Activated CD4-positive, alpha-beta T cell treated with anti-CD3 and anti-CD28 coated beads, Interleukin-2, amount 10 ng/mL, durations not matched to agents 24 days and 14 days (primary cell): ENCODE results near the gene CLECL1. TPM values are rescaled to one million over a fixed set of nuclear protein-coding genes. Genes with fewer than 3 reads are reported as not detected.
"Not testable (repeated sequence)": the region's sequence is repeated elsewhere in the genome, so short reads cannot be mapped to it uniquely, and the experiment has no call there.

Source experiments
- DNase-seq: peaks from one replicate; pipeline ENCODE4 v3.0.0; 2022
- H3K27ac Mint-ChIP-seq: one replicate; pipeline ENCODE4 v1.8.0; 2022; ENCODE audit warnings: mild to moderate bottlenecking, mixed read lengths
- H3K27me3 Mint-ChIP-seq: one replicate; pipeline ENCODE4 v1.8.0; 2022; ENCODE audit warnings: mixed read lengths
- H3K36me3 Mint-ChIP-seq: one replicate; pipeline ENCODE4 v1.8.0; 2022; ENCODE audit warnings: low read depth, mild to moderate bottlenecking, mixed read lengths
- H3K4me1 Mint-ChIP-seq: one replicate; pipeline ENCODE4 v1.8.0; 2021; ENCODE audit warnings: mixed read lengths
- H3K4me3 Mint-ChIP-seq: one replicate; pipeline ENCODE4 v1.8.0; 2022; ENCODE audit warnings: mild to moderate bottlenecking, moderate library complexity, mixed read lengths
- H3K9me3 Mint-ChIP-seq: one replicate; pipeline ENCODE4 v1.8.0; 2021; ENCODE audit warnings: mixed read lengths
- intact Hi-C: fragments of 100-400 bp; cut with micrococcal nuclease; formaldehyde crosslinking; loops from one replicate; pipeline ENCODE4 v1.15.1; 2023
- total RNA-seq: library from RNA; stranded (reverse); gene quantifications from 2 replicates; pipeline ENCODE4 v1.2.3, GENCODE V29; 2022

Gene CLECL1
- total RNA-seq, 1 donor from 2014 or later, result 9.1 TPM

DNA sequence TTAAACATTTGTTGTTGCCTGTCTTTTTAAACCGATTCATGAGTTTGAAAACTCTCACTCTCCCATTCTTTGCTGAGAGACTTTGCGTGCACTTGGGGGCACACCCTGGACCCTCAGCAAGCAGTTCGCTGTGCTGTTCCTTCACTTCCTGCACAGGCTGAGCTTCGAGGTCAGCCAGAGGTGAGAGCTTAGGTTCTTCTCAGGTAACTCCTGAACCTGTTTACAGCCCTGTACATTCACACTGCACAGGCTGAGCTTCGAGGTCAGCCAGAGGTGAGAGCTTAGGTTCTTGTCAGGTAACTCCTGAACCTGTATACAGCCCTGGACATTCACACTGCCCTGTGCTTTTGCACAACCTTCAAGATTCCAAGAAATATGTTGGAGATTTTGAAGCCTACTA, 9.8 kb upstream of the CLECL1 start:
- Mint-ChIP-seq H3K36me3 (peaks cover 10% of the 10 kb centered on the region), H3K9me3 (peaks cover 3% of the 10 kb centered on the region), H3K27ac (peak overlapping the region; percentile 95), H3K4me1 (peaks cover 58% of the 10 kb centered on the region), H3K4me3 (peak overlapping the region; percentile 57), H3K27me3 (no peaks in the 10 kb centered on the region)
- intact Hi-C loops, result loop anchor here (1.0 to 10.0 kb wide), 7 partner anchors 52 to 378 kb away; partner anchors contain the start of genes CLEC12B and CLEC2B
- peak; percentile 84 for DNase-seq

DNA sequence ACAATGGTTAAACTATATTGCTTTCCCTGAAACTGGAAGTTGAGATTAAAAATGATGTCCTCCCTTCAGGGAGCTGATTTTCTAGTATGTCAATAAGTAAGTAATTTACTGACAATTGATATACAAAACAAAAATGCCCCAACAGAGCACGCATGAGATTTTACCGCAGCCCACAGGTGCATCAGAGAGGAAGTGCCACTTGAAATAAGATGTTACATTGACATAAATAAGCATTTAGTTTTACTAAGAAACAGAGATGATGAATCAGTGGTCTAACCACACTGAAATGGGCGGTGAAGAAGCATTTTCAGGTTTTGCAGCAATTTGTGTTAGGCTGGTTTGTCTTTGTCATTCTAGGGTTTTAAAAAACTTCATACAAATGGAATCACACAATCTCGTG, 8.8 kb upstream of the CLECL1 start:
- Mint-ChIP-seq H3K4me3 (peak overlapping the region; percentile 57), H3K27ac (peak overlapping the region; percentile 96), H3K27me3 (no peaks in the 10 kb centered on the region), H3K36me3 (peaks cover 12% of the 10 kb centered on the region), H3K4me1 (peaks cover 61% of the 10 kb centered on the region), H3K9me3 (peaks cover 3% of the 10 kb centered on the region)
- intact Hi-C loops, result loop anchor here (1.0 to 10.0 kb wide), 11 partner anchors 8 to 377 kb away; partner anchors contain the start of genes CLEC12B, CLEC2B and CLECL1
- peak; percentile 94 for DNase-seq

DNA sequence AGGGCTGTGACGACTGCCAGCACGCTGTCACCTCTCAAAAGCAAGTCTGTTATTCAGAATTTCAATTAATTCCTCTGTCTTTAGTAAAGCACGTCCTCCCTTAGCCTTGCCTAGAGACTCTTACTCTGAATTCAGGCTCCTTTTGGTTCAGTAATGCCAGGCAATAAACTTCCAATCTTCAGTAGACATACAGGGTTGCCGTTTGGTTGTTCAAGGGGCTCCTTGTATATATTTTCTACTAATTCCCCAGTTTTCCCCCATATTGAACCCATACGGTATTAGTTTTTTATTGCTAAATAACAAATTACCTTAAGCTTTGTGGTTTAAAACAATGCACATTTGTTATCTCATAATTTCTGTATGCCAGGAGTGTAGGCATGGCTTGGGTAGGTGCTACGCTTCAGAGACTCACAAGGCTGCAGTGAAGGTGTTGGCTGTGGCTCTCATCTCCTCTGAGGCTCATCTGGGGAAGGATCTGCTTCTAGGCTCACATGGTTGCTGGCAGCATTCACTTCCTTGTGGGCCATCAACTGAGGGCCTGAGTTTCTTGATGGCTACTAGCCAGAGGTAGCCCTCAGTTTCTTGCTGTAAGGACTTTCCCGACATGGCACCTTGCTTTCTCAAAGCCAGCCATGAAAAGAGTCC, 7.3 kb upstream of the CLECL1 start:
- H3K27ac Mint-ChIP-seq, result peak overlapping the region; percentile 83

DNA sequence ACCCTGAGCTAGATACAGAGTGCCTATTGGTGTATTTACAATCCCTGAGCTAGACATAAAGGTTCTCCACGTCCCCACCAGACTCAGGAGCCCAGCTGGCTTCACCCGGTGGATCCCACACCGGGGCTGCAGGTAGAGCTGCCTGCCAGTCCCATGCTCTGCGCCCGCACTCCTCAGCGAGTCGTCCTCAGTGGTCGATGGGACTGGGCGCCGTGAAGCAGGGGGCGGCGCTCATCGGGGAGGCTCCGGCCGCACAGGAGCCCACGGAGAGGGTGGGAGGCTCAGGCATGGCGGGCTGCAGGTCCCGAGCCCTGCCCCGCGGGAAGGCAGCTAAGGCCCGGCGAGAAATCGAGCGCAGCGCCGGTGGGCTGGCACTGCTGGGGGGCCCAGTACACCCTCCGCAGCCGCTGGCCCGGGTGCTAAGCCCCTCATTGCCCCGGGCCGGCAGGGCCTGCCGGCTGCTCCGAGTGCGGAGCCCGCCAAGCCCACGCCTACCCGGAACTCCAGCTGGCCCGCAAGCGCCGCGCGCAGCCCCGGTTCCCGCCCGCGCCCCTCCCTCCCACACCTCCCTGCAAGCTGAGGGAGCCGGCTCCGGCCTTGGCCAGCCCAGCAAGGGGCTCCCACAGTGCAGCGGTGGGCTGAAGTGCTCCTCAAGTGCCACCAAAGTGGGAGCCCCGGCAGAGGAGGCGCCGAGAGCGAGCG, 6.7 kb upstream of the CLECL1 start:
- Mint-ChIP-seq H3K4me1 (peaks cover 61% of the 10 kb centered on the region), H3K36me3 (peaks cover 12% of the 10 kb centered on the region)
- H3K9me3 Mint-ChIP-seq, H3K27ac Mint-ChIP-seq, H3K27me3 Mint-ChIP-seq, H3K4me3 Mint-ChIP-seq, DNase-seq: not testable (repeated sequence)
- intact Hi-C loops, result loop anchor here (2.0 to 10.0 kb wide), 5 partner anchors 31 to 495 kb away; partner anchors contain the start of gene CLEC12B

More for the DNA sequence above, 7.3 kb upstream of the CLECL1 start:
- H3K4me1 Mint-ChIP-seq, result peaks cover 68% of the 10 kb centered on the region
- peaks cover 3% of the 10 kb centered on the region for H3K9me3 Mint-ChIP-seq
- DNase-seq, result peak; percentile 74
- no peaks in the 10 kb centered on the region for H3K27me3 Mint-ChIP-seq
- peaks cover 12% of the 10 kb centered on the region for H3K36me3 Mint-ChIP-seq
- intact Hi-C loops, result loop anchor here (2.0 to 10.0 kb wide), 4 partner anchors 31 to 375 kb away; partner anchors contain the start of gene CLEC12B
- H3K4me3 Mint-ChIP-seq, result peak overlapping the region; percentile 74

DNA sequence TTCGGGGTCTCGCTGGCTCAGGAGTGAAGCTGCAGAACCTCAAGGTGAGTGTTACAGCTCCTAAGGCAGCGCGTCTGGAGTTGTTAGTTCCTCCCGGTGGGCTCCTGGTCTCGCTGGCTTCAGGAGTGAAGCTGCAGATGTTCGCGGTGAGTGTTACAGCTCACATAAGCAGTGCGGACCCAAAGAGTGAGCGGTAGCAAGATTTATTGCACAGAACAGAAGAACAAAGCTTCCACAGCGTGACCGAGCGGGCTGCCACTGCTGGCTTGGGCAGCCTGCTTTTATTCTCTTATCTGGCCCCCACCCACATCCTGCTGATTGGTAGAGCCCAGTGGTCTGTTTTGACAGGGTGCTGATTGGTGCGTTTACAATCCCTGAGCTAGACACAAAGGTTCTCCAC, 6.0 kb upstream of the CLECL1 start:
- peak overlapping the region; percentile 42 for H3K4me3 Mint-ChIP-seq
- peaks cover 12% of the 10 kb centered on the region for H3K36me3 Mint-ChIP-seq
- peaks cover 62% of the 10 kb centered on the region for H3K4me1 Mint-ChIP-seq
- peak overlapping the region; percentile 61 for H3K27ac Mint-ChIP-seq
- H3K27me3 Mint-ChIP-seq, DNase-seq, H3K9me3 Mint-ChIP-seq: not testable (repeated sequence)
- intact Hi-C loops, result loop anchor here (10.0 kb wide), 1 partner anchor 494 kb away; no protein-coding TSS in a partner anchor

DNA sequence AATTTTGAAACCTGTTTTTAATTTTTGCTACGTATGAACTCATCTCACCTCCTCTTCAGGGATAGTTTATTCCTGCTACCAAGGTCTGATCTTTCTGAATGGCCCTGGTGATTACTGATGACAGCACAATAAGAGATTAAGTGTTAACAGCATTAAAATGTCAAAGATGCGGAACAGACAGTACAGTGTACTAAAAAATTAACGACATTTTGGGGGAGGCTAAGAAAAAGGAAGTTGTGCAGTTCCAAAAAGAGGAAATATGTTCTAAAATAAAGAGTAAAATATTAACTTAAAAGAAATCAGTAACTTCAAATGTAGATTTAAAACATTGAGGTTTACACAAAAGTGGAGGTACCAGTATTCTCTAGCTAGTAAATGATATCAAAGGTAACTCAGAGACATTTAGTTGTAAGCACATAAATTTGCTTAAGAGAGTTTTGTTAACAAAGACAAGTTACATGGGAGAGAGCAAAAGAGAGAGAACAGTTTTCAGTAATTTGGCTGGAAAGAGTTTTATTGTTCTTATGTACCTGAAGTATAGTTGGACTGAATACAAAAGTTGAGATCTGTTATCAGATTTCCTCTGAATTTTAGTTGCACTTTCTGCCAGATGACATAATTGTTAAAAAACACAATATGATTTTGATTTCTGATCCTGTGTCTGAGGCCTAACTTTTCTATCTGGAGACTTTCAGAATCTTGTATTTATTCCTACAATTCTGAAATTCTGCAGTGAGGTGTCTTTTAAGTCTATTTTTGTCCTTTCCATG, 4.2 kb upstream of the CLECL1 start:
- H3K9me3 Mint-ChIP-seq, result peaks cover 3% of the 10 kb centered on the region
- peaks cover 60% of the 10 kb centered on the region for H3K4me1 Mint-ChIP-seq
- peak overlapping the region; percentile 61 for H3K4me3 Mint-ChIP-seq

DNA sequence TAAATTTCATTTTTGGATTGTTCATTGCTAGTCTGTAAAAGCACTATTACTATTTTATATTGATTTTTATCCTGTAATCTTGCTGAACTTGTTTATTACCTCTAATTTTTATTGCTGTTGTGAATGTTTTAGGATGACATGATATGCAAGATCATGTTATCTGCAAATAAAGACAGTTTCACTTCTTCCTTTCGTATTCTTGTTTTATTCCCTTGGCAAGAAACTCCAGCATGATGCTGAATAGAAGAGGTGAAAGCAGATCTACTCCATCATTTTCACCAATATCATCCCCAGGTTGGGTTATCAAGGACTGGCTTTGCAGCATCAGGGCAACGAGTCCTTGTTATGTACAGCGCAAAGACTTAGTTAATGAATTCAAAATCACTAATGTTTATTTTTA, 2.7 kb upstream of the CLECL1 start:
- Mint-ChIP-seq H3K9me3 (peaks cover 2% of the 10 kb centered on the region), H3K4me1 (peaks cover 61% of the 10 kb centered on the region), H3K4me3 (no peak overlapping the region), H3K36me3 (peaks cover 13% of the 10 kb centered on the region), H3K27ac (no peak overlapping the region), H3K27me3 (no peaks in the 10 kb centered on the region)
- intact Hi-C loops, result loop anchor here (10.0 kb wide), 1 partner anchor 491 kb away; no protein-coding TSS in a partner anchor
- no peak for DNase-seq

More for the DNA sequence above, 4.2 kb upstream of the CLECL1 start:
- no peak for DNase-seq
- Mint-ChIP-seq H3K27me3 (no peaks in the 10 kb centered on the region), H3K27ac (peak overlapping the region; percentile 80), H3K36me3 (peaks cover 15% of the 10 kb centered on the region)
- intact Hi-C loops, result loop anchor here (10.0 kb wide), 1 partner anchor 492 kb away; no protein-coding TSS in a partner anchor

DNA sequence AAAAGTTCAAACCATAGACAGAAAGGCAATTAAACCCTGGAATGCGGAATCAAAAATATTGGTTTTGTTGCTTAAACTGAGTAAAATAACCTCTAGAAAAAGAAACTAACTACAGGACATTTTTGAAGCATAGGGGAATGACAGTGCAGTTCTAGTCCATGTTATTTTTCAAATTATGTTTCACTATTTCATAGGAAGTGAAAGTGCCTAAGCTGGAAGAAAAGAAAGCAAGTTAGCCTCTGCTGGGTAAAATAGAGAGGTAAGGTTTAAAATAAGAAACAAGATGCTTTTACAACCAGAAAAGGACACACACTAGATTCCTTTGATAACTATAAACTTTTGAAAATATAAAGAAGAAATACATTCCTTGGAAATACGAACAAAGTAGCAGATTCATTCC, 1.1 kb downstream of the CLECL1 start:
- Mint-ChIP-seq H3K27me3 (no peaks in the 10 kb centered on the region), H3K27ac (peak overlapping the region; percentile 60), H3K9me3 (no peaks in the 10 kb centered on the region), H3K4me1 (peaks cover 45% of the 10 kb centered on the region), H3K4me3 (peak overlapping the region; percentile 85), H3K36me3 (peaks cover 7% of the 10 kb centered on the region)
- no peak for DNase-seq
- intact Hi-C loops, result loop anchor here (2.0 to 10.0 kb wide), 3 partner anchors 29 to 487 kb away; no protein-coding TSS in a partner anchor

DNA sequence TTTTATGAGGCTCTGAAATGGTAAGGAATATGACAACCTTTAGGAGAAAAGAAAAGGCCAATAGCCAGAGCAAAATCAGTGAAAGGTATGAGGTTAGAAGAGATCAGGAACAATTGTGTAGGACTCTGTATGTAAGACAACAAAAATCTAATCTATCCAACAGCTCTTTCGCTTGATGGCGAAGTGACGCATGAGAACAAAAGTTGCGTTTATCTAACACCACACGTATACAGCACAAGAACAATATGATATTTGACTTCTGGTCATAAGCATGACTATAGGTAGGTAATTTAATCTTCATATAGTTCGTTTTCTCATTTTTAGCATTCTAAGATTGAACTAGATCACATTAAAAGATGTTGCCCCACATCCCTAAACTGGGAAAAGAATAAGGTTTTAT, 1.5 kb downstream of the CLECL1 start:
- intact Hi-C loops, result loop anchor here (10.0 kb wide), 1 partner anchor 487 kb away; no protein-coding TSS in a partner anchor
- no peak for DNase-seq
- Mint-ChIP-seq H3K27ac (peak overlapping the region; percentile 60), H3K36me3 (peaks cover 7% of the 10 kb centered on the region), H3K9me3 (no peaks in the 10 kb centered on the region), H3K4me3 (peak overlapping the region; percentile 85), H3K27me3 (no peaks in the 10 kb centered on the region), H3K4me1 (peaks cover 41% of the 10 kb centered on the region)

DNA sequence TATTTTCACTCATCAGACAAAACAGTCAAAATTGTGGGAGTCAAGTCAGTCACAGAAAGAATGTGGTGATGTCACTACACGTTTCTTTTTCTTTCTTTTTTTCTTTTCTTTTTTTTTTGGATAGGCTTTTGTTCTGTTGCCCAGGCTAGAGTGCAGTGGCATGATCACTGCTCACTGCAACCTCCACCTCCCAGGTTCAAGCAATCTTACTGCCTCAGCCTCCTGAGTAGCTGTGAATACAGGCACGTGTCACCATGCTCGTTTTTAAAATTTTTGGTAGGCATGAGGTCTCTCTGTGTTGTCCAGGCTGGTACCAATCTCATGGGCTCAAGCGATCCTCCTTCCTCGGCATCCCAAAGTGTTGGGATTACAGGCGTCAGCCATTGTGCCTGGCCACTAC, 2.3 kb downstream of the CLECL1 start:
- Mint-ChIP-seq H3K36me3 (peaks cover 7% of the 10 kb centered on the region), H3K27ac (no peak overlapping the region), H3K27me3 (no peaks in the 10 kb centered on the region), H3K9me3 (no peaks in the 10 kb centered on the region), H3K4me3 (peak overlapping the region; percentile 85), H3K4me1 (peaks cover 40% of the 10 kb centered on the region)
- intact Hi-C loops, result loop anchor here (10.0 kb wide), 1 partner anchor 486 kb away; no protein-coding TSS in a partner anchor
- no peak for DNase-seq

DNA sequence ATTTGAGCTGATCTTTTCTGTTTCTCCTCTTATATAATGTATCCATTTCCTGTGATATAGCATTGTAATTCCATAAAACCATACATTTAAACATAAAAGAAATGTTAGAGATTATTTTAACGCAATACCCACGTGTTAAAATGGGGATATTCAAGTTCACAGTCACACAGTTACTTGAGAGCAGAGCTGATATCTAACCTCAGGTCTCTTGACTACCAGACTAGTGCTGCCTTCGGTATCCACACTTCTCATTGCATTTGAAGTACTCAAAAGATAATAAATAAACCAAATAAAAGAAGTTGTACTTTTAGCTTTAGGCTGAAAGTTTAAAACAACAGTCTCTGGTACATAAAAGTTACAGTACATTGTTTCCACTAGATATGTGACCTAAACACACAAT, 2.9 kb downstream of the CLECL1 start:
- no peaks in the 10 kb centered on the region for H3K27me3 Mint-ChIP-seq
- H3K27ac Mint-ChIP-seq, result no peak overlapping the region
- H3K4me3 Mint-ChIP-seq, result peak overlapping the region; percentile 29
- H3K4me1 Mint-ChIP-seq, result peaks cover 40% of the 10 kb centered on the region
- no peaks in the 10 kb centered on the region for H3K9me3 Mint-ChIP-seq
- intact Hi-C loops, result loop anchor here (10.0 kb wide), 1 partner anchor 485 kb away; no protein-coding TSS in a partner anchor
- no peak for DNase-seq
- H3K36me3 Mint-ChIP-seq, result peaks cover 7% of the 10 kb centered on the region

DNA sequence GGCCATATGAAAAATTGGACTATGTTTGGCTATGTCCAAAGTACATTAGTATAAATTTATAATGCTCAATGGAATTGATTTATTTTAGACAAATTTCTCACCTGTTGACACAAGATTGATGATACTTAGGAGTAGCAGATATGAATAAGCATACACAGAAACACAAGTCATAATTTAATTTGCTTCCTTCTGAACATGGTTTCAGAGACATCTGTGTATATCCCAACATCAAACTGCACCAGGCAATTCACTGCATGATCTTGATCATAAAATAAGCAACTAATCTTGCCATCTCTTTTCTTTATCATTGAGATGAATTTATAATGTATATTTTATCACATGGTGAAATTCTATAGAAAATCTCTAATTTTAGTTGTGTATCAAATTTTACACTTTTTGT, 3.8 kb downstream of the CLECL1 start:
- Mint-ChIP-seq H3K4me3 (no peak overlapping the region), H3K9me3 (no peaks in the 10 kb centered on the region), H3K4me1 (peaks cover 41% of the 10 kb centered on the region), H3K27ac (no peak overlapping the region), H3K27me3 (peaks cover 2% of the 10 kb centered on the region), H3K36me3 (peaks cover 9% of the 10 kb centered on the region)
- intact Hi-C loops, result no loop called here
- no peak for DNase-seq

DNA sequence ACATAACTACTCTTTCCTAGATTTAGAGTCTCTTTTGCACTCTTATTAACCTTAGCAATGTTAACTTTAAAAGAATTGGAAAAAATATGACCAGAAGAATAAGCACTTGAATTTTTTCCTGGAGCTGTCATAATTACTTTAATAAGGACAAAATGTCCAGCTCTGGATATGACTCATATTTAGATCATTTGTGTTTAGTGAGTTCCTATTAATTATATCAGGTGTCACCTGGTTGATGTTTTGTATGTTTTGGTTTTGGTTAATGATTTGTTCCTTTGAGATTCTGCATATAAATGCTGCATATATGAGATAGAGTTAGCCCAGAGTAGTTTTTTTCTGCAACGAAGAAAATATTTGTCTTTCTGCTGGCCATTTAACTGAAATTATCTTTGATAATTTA, 5.1 kb downstream of the CLECL1 start:
- Mint-ChIP-seq H3K4me1 (peaks cover 38% of the 10 kb centered on the region), H3K27ac (no peak overlapping the region), H3K27me3 (peaks cover 2% of the 10 kb centered on the region), H3K9me3 (no peaks in the 10 kb centered on the region), H3K4me3 (no peak overlapping the region), H3K36me3 (peaks cover 10% of the 10 kb centered on the region)
- no peak for DNase-seq
- intact Hi-C loops, result no loop called here
